Measurements from ENCODE around the gene ADH1B. TPM values are rescaled to one million over a fixed set of nuclear protein-coding genes. Genes with fewer than 3 reads are reported as not detected.

The ADH1B gene
- total and polyA plus RNA-seq, 10 donors = 39.3 to 330 (median 68.6) TPM

DNA sequence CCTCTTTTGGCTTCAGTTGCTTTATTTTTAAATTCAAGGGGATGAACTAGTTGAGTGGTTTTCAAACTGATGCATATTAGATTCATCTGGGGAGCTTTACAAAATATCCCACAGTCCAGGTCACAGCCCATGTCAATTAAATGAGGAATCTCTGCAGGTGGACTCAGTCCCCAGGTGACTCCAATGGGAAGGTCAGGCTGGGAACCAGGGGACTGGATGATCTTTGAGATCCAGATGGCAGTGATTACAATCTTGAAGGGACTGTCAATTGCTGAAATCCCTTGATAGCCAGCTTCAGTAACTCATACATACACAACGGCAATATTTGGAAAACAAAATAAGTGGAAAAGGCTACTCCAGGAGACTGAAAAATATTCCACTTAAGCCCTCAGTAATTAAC is 7.0 kb downstream of the ADH1B start:
- H3K4me3 ChIP-seq = no peak overlapping the region
- no peak overlapping the region for H3K27ac ChIP-seq
- TF ChIP-seq CTCF (IDR thresholded peaks at IDR 0.05 in 8 of 11, conservative IDR thresholded peaks at IDR 0.05 in 3 of 11) = no peak
- TF ChIP-seq POLR2AphosphoS5 (IDR thresholded peaks at IDR 0.05) = no peak
- TF ChIP-seq POLR2A (IDR thresholded peaks at IDR 0.05) = no peak
- no peaks in the 10 kb centered on the region for H3K27me3 ChIP-seq (replicated peaks in 1 of 7)
- 81 to 97% (median 91%) methylated on average over 1 of the region's 1 CpG for WGBS, 5 donors
- no peak for DNase-seq
- intact Hi-C loops (cut with DNase I; ENCODE audit: low total_unique reads) = no loop called here
- no peaks in the 10 kb centered on the region for H3K36me3 ChIP-seq
- no peaks in the 10 kb centered on the region for H3K9me3 ChIP-seq
- no peaks in the 10 kb centered on the region for H3K4me1 ChIP-seq

- H3K9me3 ChIP-seq = no peaks in the 10 kb centered on the region
- 62 to 67% (median 63%) methylated on average over 2 of the region's 2 CpGs for WGBS, 5 donors
- DNase-seq = no peak
- TF ChIP-seq CTCF (IDR thresholded peaks at IDR 0.05 in 8 of 11, conservative IDR thresholded peaks at IDR 0.05 in 3 of 11) = no peak
- no peak for TF ChIP-seq POLR2A (IDR thresholded peaks at IDR 0.05)
- no peak for TF ChIP-seq POLR2AphosphoS5 (IDR thresholded peaks at IDR 0.05)
- H3K4me3 ChIP-seq = no peak overlapping the region
- no peaks in the 10 kb centered on the region for H3K4me1 ChIP-seq
- no peaks in the 10 kb centered on the region for H3K27me3 ChIP-seq (replicated peaks in 1 of 7)
- intact Hi-C loops (cut with DNase I; ENCODE audit: low total_unique reads) = no loop called here
- H3K36me3 ChIP-seq = no peaks in the 10 kb centered on the region
- H3K27ac ChIP-seq = no peak overlapping the region
Observed at GRCh38 chr4:99310389-99310788, 10.8 kb downstream of the ADH1B start.

GRCh38 chr4:99305638-99306400 is 15.4 kb downstream of the ADH1B start:
- 91 to 95% (median 94%) methylated on average over 11 of the region's 11 CpGs for WGBS, 5 donors
- peaks cover 0 to 22% (median 0%) of the 10 kb centered on the region in 8 donors for H3K9me3 ChIP-seq
- no peak for TF ChIP-seq POLR2AphosphoS5 (IDR thresholded peaks at IDR 0.05)
- no peak for TF ChIP-seq CTCF (IDR thresholded peaks at IDR 0.05 in 8 of 11, conservative IDR thresholded peaks at IDR 0.05 in 3 of 11)
- TF ChIP-seq POLR2A (IDR thresholded peaks at IDR 0.05) = no peak
- intact Hi-C loops (cut with DNase I; ENCODE audit: low total_unique reads) = no loop called here
- H3K4me1 ChIP-seq = no peaks in the 10 kb centered on the region
- no peaks in the 10 kb centered on the region for H3K36me3 ChIP-seq
- H3K27me3 ChIP-seq (replicated peaks in 1 of 7) = no peaks in the 10 kb centered on the region
- H3K27ac ChIP-seq = no peak overlapping the region
- no peak overlapping the region for H3K4me3 ChIP-seq
- no peak for DNase-seq

DNA sequence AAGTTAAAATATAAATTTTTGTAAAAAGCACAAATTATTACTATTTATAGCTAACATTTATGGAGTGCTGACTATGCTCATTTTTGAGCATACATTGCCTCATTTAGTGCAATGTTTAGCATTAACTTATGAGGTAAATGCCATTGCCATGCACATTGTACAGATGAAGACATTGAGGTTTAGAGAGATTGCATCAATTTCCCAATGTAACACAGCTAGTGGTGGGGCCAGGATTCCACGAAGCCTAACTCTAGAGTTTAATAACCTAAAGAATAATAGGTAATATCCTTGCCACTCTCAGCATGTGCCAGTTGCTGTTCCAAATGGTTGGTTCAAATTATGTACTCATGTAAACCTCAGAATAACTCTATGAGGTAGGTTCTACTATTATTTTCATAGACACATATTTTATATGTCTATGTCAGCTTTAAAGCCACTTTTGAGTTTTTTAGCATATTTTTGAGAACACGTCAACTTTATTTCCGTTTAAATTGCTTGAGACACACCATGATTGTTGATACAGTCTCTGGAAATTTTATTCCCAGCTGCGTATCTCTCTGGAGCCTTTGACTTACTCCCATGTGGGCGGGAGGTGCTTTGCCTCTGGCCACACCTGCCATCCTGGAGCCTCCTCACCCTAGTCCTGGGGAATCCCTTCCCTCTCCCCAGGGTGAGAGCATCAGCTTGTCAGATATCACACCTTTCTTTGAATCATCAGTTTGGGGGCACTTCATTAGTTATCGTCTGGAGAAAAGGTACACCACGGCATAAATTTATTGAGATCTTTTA is 19.6 kb downstream of the ADH1B start:
- no peaks in the 10 kb centered on the region for H3K27me3 ChIP-seq (replicated peaks in 1 of 7)
- no peaks in the 10 kb centered on the region for H3K36me3 ChIP-seq
- no peaks in the 10 kb centered on the region for H3K4me1 ChIP-seq
- TF ChIP-seq CTCF (IDR thresholded peaks at IDR 0.05 in 8 of 11, conservative IDR thresholded peaks at IDR 0.05 in 3 of 11) (no peak), POLR2AphosphoS5 (IDR thresholded peaks at IDR 0.05) (no peak), POLR2A (IDR thresholded peaks at IDR 0.05) (no peak)
- WGBS, 5 donors = 69 to 85% (median 81%) methylated on average over 7 of the region's 7 CpGs
- no peak overlapping the region for H3K4me3 ChIP-seq
- intact Hi-C loops (cut with DNase I; ENCODE audit: low total_unique reads) = no loop called here
- peaks cover 0 to 28% (median 7%) of the 10 kb centered on the region in 8 donors for H3K9me3 ChIP-seq
- DNase-seq = no peak
- H3K27ac ChIP-seq = peak overlapping the region in 7 of 8 donors; percentile 33 to 58 (median 44)

Measured in spleen (tissue), 11 donors.